ENCODE results near the gene AP3D1. TPM values are rescaled to one million over a fixed set of nuclear protein-coding genes. Genes with fewer than 3 reads are reported as not detected.

Gene AP3D1
- total RNA-seq, 1 donor from 2014 or later, result 146 TPM

DNA sequence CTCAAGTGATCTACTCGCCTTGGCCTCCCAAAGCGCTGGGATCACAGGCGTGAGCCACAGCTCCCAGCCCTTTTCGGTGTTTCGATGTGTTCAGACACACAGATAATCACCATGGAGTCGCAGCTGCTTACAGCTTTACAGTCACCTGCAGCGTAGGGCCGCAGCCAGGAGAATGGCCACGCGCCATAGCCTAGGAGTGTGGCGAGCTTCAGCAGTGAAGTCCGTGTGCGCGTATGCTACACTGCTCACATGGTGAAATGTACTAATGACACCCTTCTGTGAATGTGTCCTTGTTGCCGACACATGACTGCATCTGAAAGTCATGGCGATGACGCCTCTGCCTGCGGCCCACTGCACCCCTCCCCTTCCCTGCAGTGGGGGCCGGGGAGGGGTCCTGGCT, 23.6 kb downstream of the AP3D1 start:
- DNase-seq (ENCODE audit: low read depth, low spot score), result no peak
- Mint-ChIP-seq H3K36me3 (ENCODE audit: low read depth) (no peaks in the 10 kb centered on the region), H3K9me3 (no peaks in the 10 kb centered on the region), H3K4me1 (no peaks in the 10 kb centered on the region), H3K27ac (ENCODE audit: unreplicated experiment) (no peak overlapping the region), H3K4me3 (no peak overlapping the region), H3K27me3 (ENCODE audit: low read depth) (no peaks in the 10 kb centered on the region)
- TF ChIP-seq, protein P1, sequence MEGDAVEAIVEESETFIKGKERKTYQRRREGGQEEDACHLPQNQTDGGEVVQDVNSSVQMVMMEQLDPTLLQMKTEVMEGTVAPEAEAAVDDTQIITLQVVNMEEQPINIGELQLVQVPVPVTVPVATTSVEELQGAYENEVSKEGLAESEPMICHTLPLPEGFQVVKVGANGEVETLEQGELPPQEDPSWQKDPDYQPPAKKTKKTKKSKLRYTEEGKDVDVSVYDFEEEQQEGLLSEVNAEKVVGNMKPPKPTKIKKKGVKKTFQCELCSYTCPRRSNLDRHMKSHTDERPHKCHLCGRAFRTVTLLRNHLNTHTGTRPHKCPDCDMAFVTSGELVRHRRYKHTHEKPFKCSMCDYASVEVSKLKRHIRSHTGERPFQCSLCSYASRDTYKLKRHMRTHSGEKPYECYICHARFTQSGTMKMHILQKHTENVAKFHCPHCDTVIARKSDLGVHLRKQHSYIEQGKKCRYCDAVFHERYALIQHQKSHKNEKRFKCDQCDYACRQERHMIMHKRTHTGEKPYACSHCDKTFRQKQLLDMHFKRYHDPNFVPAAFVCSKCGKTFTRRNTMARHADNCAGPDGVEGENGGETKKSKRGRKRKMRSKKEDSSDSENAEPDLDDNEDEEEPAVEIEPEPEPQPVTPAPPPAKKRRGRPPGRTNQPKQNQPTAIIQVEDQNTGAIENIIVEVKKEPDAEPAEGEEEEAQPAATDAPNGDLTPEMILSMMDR (conservative IDR thresholded peaks at IDR 0.05), result no peak

DNA sequence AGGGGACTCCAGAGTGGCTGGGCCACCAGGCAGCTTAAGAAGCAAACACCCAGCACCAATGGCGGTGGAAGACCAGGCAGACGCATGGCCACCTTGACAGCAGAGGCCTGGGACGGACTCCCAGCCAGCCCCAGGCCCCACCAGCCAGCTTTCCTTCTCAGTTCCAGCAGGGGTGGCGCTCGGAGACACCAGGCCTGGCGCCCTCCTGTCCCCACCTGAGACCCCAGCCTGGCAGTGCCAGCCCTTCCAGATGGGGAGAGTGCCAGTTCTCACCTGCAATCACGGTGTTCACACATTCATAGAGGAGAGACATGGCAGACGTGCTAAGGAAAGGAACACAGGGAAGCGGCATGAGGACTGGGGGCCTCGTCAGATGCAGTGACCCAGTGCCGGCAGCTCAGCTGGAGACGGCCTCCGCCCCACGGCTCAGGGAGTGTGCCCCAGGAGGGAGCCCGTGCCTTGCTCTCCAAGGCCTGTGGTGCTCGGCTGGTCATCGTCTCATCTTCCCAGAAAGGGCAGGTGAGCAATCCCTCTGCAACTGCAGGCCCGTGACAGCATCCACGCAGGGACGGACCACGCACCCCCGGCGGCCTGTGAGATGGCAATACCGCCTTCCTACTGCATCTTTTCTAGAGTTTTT, 24.4 kb downstream of the AP3D1 start:
- Mint-ChIP-seq H3K4me1 (no peaks in the 10 kb centered on the region), H3K27me3 (ENCODE audit: low read depth) (no peaks in the 10 kb centered on the region), H3K36me3 (ENCODE audit: low read depth) (peaks cover 2% of the 10 kb centered on the region), H3K9me3 (no peaks in the 10 kb centered on the region), H3K4me3 (no peak overlapping the region), H3K27ac (ENCODE audit: unreplicated experiment) (no peak overlapping the region)
- TF ChIP-seq, protein P1 (conservative IDR thresholded peaks at IDR 0.05), result no peak
- no peak for DNase-seq (ENCODE audit: low read depth, low spot score)

DNA sequence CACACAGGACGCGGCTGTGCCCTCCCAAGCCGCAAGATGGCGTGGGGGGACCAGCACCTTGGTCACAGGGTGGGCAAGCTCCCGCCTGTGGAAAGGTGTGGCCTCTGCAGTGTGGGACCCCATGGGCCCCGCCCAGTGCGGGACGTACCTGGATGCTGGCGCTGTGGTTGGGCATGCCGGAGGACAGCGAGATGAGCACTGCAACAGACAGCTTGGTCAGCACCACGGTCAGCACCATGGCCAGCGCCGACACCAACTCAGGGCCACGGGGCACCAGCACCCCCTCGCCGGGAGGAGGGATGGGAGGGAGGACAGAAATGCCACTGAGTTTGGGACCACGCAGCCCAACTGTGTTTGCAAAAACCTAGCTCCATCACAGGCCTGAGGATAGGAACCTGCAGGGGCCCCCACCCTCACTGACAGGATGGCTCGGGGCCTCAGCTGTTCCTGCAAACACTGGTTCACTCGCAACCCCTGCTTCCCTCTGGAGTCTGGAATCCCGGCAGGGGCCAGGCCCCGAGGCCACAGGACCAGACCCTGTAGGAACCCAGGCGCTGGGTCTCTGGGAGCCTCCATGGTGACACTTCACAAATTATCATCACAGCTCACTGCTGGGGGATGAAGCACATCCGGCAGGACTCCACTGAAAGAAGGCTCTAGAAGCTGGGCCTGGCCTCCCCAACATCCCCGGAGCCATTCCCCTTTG, 27.5 kb downstream of the AP3D1 start:
- Mint-ChIP-seq H3K27ac (ENCODE audit: unreplicated experiment) (no peak overlapping the region), H3K27me3 (ENCODE audit: low read depth) (no peaks in the 10 kb centered on the region), H3K4me3 (no peak overlapping the region), H3K36me3 (ENCODE audit: low read depth) (peaks cover 2% of the 10 kb centered on the region), H3K9me3 (no peaks in the 10 kb centered on the region), H3K4me1 (no peaks in the 10 kb centered on the region)
- TF ChIP-seq, protein P1 (conservative IDR thresholded peaks at IDR 0.05), result no peak
- DNase-seq (ENCODE audit: low read depth, low spot score), result peak; percentile 29

DNA sequence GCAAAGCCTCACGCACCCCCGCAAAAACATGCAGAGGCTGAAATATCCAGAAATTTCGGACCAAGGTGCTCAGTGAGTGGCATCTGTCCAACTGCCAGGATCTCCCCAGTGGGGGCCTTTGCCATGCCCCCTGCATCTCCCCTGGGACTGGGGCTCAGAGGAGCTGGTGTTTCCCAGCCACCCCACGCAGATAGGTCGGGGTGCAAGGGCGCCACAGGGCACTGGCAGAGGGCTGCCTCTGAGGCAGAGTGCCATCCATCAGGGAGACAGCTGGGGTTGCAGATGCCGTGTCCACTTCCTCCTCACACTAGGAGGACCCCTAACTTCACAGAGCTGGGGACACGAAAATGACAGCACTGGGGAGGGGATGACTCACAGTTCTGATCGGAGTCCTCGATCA, 28.4 kb downstream of the AP3D1 start:
- no peak for DNase-seq (ENCODE audit: low read depth, low spot score)
- peaks cover 2% of the 10 kb centered on the region for H3K36me3 Mint-ChIP-seq (ENCODE audit: low read depth)
- no peaks in the 10 kb centered on the region for H3K4me1 Mint-ChIP-seq
- no peak overlapping the region for H3K4me3 Mint-ChIP-seq
- no peaks in the 10 kb centered on the region for H3K9me3 Mint-ChIP-seq
- no peaks in the 10 kb centered on the region for H3K27me3 Mint-ChIP-seq (ENCODE audit: low read depth)
- no peak overlapping the region for H3K27ac Mint-ChIP-seq (ENCODE audit: unreplicated experiment)
- TF ChIP-seq, protein P1 (conservative IDR thresholded peaks at IDR 0.05), result no peak

DNA sequence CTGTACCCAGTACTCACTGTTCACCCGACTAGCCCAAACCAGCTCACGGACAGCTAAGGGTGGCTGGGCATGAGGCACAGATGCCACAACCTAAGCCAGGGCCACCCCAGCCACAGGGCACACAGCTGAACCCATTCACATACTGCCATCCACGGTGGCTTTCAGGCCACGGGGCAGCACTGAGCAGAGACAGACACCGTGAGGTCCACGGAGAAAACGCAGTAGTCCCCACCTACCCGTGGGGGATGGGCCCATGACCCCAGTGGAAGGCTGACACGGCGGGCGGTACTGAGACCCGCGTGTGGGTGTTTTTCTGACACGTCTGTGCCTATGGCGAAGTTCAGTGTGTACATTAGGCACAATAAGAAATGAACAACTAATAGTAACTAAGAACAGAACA, 29.1 kb downstream of the AP3D1 start:
- no peak for DNase-seq (ENCODE audit: low read depth, low spot score)
- no peaks in the 10 kb centered on the region for H3K27me3 Mint-ChIP-seq (ENCODE audit: low read depth)
- peaks cover 2% of the 10 kb centered on the region for H3K36me3 Mint-ChIP-seq (ENCODE audit: low read depth)
- H3K27ac Mint-ChIP-seq (ENCODE audit: unreplicated experiment), result no peak overlapping the region
- H3K4me3 Mint-ChIP-seq, result no peak overlapping the region
- TF ChIP-seq, protein P1 (conservative IDR thresholded peaks at IDR 0.05), result no peak
- H3K9me3 Mint-ChIP-seq, result no peaks in the 10 kb centered on the region
- H3K4me1 Mint-ChIP-seq, result no peaks in the 10 kb centered on the region

All from neural crest cell (in vitro differentiated cells).